Central memory CD8-positive, alpha-beta T cell (primary cell): ENCODE results near the gene USP46.

Experiments used
- ATAC-seq: fragments of 150-1000 bp; cut with Tn5 transposase; replicated peaks from 2 replicates; pipeline ENCODE4 v1.10.0; 2022; ENCODE audit warnings: mild to moderate bottlenecking, moderate FRiP score, moderate number of reproducible peaks; ENCODE audit not compliant: poor library complexity, severe bottlenecking; ENCODE audit errors: extremely low read depth
- DNase-seq, 2 donors: peaks; one replicate each; pipeline ENCODE4 v3.0.0; 2021; ENCODE audit warnings: low spot score in 2 of 2
- H3K27ac Mint-ChIP-seq: one replicate; pipeline ENCODE4 v1.8.0; 2022; ENCODE audit warnings: low read depth, mild to moderate bottlenecking, moderate library complexity, mixed read lengths
- H3K27me3 Mint-ChIP-seq: one replicate; pipeline ENCODE4 v1.8.0; 2022; ENCODE audit warnings: mixed read lengths
- H3K36me3 Mint-ChIP-seq: one replicate; pipeline ENCODE4 v1.8.0; 2022; ENCODE audit warnings: mild to moderate bottlenecking, moderate library complexity, mixed read lengths; ENCODE audit not compliant: insufficient read depth
- H3K4me1 Mint-ChIP-seq: one replicate; pipeline ENCODE4 v1.8.0; 2022; ENCODE audit warnings: mixed read lengths
- H3K4me3 Mint-ChIP-seq: one replicate; pipeline ENCODE4 v1.8.0; 2022; ENCODE audit warnings: mild to moderate bottlenecking, moderate library complexity, mixed read lengths
- H3K9me3 Mint-ChIP-seq: one replicate; pipeline ENCODE4 v1.8.0; 2022; ENCODE audit warnings: mixed read lengths

USP46 gene

GRCh38 chr4:52606040-52606439 is 53.1 kb downstream of the USP46 start:
- no peaks in the 10 kb centered on the region for H3K4me1 Mint-ChIP-seq
- no peaks in the 10 kb centered on the region for H3K9me3 Mint-ChIP-seq
- H3K36me3 Mint-ChIP-seq: peaks cover 14% of the 10 kb centered on the region
- no peaks in the 10 kb centered on the region for H3K27me3 Mint-ChIP-seq
- no peak for ATAC-seq
- H3K4me3 Mint-ChIP-seq: no peak overlapping the region
- H3K27ac Mint-ChIP-seq: no peak overlapping the region
- no peak for DNase-seq

DNA sequence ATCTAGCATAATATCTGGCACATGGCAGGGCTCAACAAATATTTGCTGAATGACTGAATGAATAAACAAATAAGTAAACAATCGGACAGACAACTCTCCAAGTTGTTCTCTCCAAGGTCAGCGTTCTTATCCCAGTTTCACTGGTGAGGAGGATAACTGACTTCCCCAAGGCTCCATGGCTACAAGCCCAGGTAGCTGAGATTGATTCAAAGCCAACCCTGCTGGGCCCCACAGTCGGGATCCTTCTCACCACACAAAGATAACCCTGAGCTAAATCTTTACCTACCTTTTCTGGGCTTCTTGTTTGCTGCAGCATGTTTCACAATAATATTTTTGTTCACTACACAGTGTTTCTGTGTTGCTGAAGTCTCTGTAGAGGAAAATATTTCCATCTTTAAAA is 54.9 kb downstream of the USP46 start:
- no peaks in the 10 kb centered on the region for H3K4me1 Mint-ChIP-seq
- no peak overlapping the region for H3K4me3 Mint-ChIP-seq
- H3K9me3 Mint-ChIP-seq: no peaks in the 10 kb centered on the region
- no peaks in the 10 kb centered on the region for H3K27me3 Mint-ChIP-seq
- no peak overlapping the region for H3K27ac Mint-ChIP-seq
- peaks cover 8% of the 10 kb centered on the region for H3K36me3 Mint-ChIP-seq
- no peak for ATAC-seq
- no peak for DNase-seq

DNA sequence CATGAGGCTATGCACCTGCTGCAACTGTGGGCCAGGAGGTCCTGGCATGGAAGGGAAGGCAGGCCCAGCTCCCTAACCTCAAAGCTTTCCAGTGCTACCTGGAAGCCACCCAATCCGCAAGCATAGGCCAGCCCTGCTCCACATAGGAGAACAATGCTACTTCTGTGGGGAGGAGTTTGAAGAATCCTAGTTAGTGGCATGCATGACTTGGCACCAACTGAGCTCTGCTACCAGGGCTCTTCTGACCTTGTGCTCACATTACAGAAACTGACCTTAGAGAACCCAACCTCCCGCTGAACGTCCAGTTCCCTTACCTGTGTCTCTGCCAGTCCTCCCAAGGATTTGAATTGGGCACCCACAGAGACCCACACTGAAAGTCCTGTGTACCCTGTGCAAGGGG is 58.8 kb downstream of the USP46 start:
- H3K4me1 Mint-ChIP-seq: no peaks in the 10 kb centered on the region
- H3K4me3 Mint-ChIP-seq: no peak overlapping the region
- H3K27me3 Mint-ChIP-seq: no peaks in the 10 kb centered on the region
- H3K27ac Mint-ChIP-seq: no peak overlapping the region
- no peaks in the 10 kb centered on the region for H3K9me3 Mint-ChIP-seq
- peaks cover 10% of the 10 kb centered on the region for H3K36me3 Mint-ChIP-seq
- ATAC-seq (no peak), DNase-seq (no peak)

GRCh38 chr4:52595001-52595400 is 64.1 kb downstream of the USP46 start:
- Mint-ChIP-seq H3K27ac (no peak overlapping the region), H3K9me3 (no peaks in the 10 kb centered on the region), H3K36me3 (peaks cover 8% of the 10 kb centered on the region), H3K27me3 (no peaks in the 10 kb centered on the region), H3K4me1 (no peaks in the 10 kb centered on the region), H3K4me3 (no peak overlapping the region)
- ATAC-seq: no peak
- no peak for DNase-seq

DNA sequence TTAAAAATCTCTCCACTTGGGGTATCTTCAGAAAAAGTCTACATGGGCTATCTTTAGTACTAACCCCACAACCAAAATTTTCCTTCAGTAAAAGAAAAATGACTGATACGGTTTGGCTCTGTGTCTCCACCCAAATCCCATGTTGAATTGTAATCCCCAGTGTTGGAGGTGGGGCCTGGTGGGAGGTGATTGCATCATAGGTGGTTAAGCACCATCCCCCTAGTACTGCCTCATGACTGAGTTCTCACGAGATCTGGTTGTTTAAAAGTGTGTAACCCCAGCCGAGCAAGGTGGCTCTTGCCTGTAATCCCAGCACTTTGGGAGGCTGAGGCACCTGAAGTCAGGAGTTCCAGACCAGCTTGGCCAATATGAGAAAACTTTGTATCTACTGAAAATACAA is 66.8 kb downstream of the USP46 start:
- DNase-seq (no peak), ATAC-seq (no peak)
- Mint-ChIP-seq H3K27me3 (no peaks in the 10 kb centered on the region), H3K4me3 (no peak overlapping the region), H3K9me3 (no peaks in the 10 kb centered on the region), H3K27ac (no peak overlapping the region), H3K4me1 (peaks cover 6% of the 10 kb centered on the region), H3K36me3 (peaks cover 6% of the 10 kb centered on the region)

- H3K9me3 Mint-ChIP-seq: no peaks in the 10 kb centered on the region
- H3K36me3 Mint-ChIP-seq: peaks cover 3% of the 10 kb centered on the region
- H3K27me3 Mint-ChIP-seq: no peaks in the 10 kb centered on the region
- H3K27ac Mint-ChIP-seq: peak overlapping the region; percentile 23
- ATAC-seq (peak; percentile 82), DNase-seq (peak in 1 of 2 donors; percentile 15)
- H3K4me3 Mint-ChIP-seq: no peak overlapping the region
- H3K4me1 Mint-ChIP-seq: peaks cover 6% of the 10 kb centered on the region
These were observed 70.1 kb downstream of the USP46 start for GRCh38 chr4:52588771-52589591.

DNA sequence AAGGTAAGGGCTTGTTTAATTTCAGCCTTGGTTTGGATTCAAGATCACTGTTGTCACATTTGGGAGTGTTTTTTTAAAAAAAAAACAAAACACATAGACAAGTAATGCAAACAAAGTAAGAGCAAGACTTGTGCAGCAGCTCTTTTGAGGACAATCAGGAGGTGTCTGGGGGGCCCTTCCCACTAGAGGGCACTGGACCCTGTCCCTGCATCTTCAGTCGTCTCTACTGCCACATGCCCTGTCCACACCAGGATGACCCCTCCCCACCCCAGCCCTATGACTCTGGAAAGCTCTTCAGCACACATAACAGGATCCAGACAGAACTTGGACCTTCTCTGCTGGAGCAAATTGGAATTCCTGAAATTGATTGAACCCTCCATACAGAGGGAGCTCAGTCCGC is 71.0 kb downstream of the USP46 start:
- Mint-ChIP-seq H3K9me3 (no peaks in the 10 kb centered on the region), H3K27me3 (peaks cover 1% of the 10 kb centered on the region), H3K36me3 (peaks cover 3% of the 10 kb centered on the region), H3K4me3 (no peak overlapping the region), H3K27ac (peak overlapping the region; percentile 2), H3K4me1 (peaks cover 6% of the 10 kb centered on the region)
- ATAC-seq (no peak), DNase-seq (no peak)

GRCh38 chr4:52586069-52586468 is 73.0 kb downstream of the USP46 start:
- Mint-ChIP-seq H3K36me3 (peaks cover 3% of the 10 kb centered on the region), H3K27me3 (peaks cover 8% of the 10 kb centered on the region), H3K9me3 (no peaks in the 10 kb centered on the region), H3K4me1 (peaks cover 6% of the 10 kb centered on the region), H3K4me3 (no peak overlapping the region), H3K27ac (peak overlapping the region; percentile 63)
- ATAC-seq (no peak), DNase-seq (no peak)

DNA sequence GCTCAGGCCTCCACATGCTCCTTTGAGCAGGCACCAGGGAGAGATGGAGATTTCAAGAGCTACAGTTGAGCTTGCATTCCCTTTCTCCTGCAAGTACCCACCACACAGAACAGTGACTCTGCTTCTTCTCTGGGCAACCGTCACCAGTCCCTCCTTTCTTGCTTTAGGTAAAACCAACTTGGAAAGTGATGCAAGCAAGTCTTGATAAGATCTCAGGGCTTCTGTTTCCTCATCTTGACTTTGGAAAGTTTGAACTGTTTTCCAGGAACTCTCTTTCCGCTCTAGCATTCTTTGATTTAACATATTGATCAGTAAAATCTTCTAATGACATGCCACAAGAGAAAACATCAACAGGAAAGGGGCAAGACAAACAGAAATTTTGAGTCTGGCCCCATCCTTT is 73.7 kb downstream of the USP46 start:
- Mint-ChIP-seq H3K36me3 (peaks cover 3% of the 10 kb centered on the region), H3K27ac (no peak overlapping the region), H3K27me3 (peaks cover 8% of the 10 kb centered on the region), H3K4me3 (no peak overlapping the region), H3K9me3 (no peaks in the 10 kb centered on the region), H3K4me1 (peaks cover 6% of the 10 kb centered on the region)
- ATAC-seq (no peak), DNase-seq (no peak)

- H3K27me3 Mint-ChIP-seq: peaks cover 18% of the 10 kb centered on the region
These were observed 79.4 kb downstream of the USP46 start for GRCh38 chr4:52579602-52580272.

DNA sequence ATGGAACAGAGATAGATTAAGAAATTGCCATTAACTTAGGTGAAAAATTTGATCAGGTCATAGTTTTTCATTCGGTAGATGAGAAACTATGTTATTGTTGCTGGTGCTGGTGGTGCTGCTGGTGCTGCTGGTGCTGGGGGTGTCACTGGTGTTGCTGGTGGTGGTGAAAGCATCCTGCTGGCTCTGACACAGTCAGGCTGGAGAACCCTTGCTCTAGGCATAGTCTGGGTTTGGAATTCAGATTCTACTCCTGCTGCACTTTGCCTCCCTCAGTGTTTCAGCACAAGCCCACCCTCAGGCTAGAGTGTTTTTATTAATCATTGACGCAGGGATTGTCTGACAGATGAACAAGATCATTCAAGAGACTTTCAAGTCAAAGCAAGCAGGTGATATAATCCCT is 80.2 kb downstream of the USP46 start:
- Mint-ChIP-seq H3K27me3 (peaks cover 20% of the 10 kb centered on the region), H3K27ac (no peak overlapping the region), H3K4me3 (no peak overlapping the region), H3K36me3 (no peaks in the 10 kb centered on the region), H3K9me3 (no peaks in the 10 kb centered on the region), H3K4me1 (no peaks in the 10 kb centered on the region)
- ATAC-seq: no peak
- DNase-seq: no peak

More at GRCh38 chr4:52579602-52580272, 79.4 kb downstream of the USP46 start:
- Mint-ChIP-seq H3K9me3 (no peaks in the 10 kb centered on the region), H3K27ac (no peak overlapping the region), H3K4me3 (no peak overlapping the region), H3K36me3 (no peaks in the 10 kb centered on the region), H3K4me1 (no peaks in the 10 kb centered on the region)
- DNase-seq: no peak
- ATAC-seq: no peak

- ATAC-seq (no peak), DNase-seq (no peak)
- Mint-ChIP-seq H3K4me1 (no peaks in the 10 kb centered on the region), H3K36me3 (no peaks in the 10 kb centered on the region), H3K9me3 (no peaks in the 10 kb centered on the region), H3K27me3 (peaks cover 25% of the 10 kb centered on the region), H3K4me3 (no peak overlapping the region), H3K27ac (no peak overlapping the region)
These were observed 81.5 kb downstream of the USP46 start for GRCh38 chr4:52577624-52577962.

GRCh38 chr4:52576961-52577623 is 82.0 kb downstream of the USP46 start:
- Mint-ChIP-seq H3K27ac (no peak overlapping the region), H3K36me3 (no peaks in the 10 kb centered on the region), H3K4me3 (no peak overlapping the region), H3K4me1 (no peaks in the 10 kb centered on the region), H3K9me3 (no peaks in the 10 kb centered on the region), H3K27me3 (peaks cover 27% of the 10 kb centered on the region)
- no peak for DNase-seq
- no peak for ATAC-seq
